Fibroblast of lung (primary cell): Measurements from ENCODE around the gene ACSS3.

ENCODE experiments used
- CTCF ChIP-seq, 2 donors: IDR thresholded peaks in 1 of 2; conservative IDR thresholded peaks in 1 of 2; 1 replicate in 1 of 2; 2 replicates in 1 of 2; pipeline ENCODE4 v1.5.1; 2011 to 2012; ENCODE audit warnings: low read length in 2 of 2, control low read depth in 1 of 2, inconsistent platforms in 1 of 2, low read depth in 1 of 2, mild to moderate bottlenecking in 1 of 2
- EZH2 ChIP-seq: IDR thresholded peaks from 2 replicates; pipeline ENCODE4 v1.5.1; 2012; ENCODE audit warnings: low read length, control low read depth, mild to moderate bottlenecking; ENCODE audit errors: missing control alignments

DNA sequence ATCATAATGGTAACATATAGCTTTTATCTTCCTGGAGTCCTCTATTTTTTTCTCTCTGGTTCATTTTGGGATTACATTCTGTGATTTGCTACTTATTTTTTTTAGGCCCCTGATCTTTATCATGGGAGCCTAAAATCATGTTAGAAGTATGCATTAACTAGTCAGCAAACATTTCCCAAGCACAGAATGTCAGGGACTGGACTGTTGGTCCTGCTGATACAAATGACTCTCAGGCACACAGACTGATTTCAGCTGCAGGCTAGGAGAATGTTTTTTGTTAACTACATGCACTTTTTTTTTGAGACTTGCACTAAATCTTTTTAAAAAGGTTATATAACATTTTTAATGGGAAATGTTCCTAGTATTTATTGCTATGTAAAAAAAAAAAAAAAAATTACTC lies 131.1 kb downstream of the ACSS3 start:
- TF ChIP-seq CTCF (conservative IDR thresholded peaks at IDR 0.05 in 1 of 2, IDR thresholded peaks at IDR 0.05 in 1 of 2; ENCODE audit: low read depth in 1 of 2, low read length in 2 of 2): no peak
- TF ChIP-seq EZH2: no peak
